G401.6 (cell line): ENCODE results near the gene CKS2.
A peak's percentile ranks its signal among the peaks of the same experiment; 100 is the strongest.
"Not testable (repeated sequence)": the region's sequence is repeated elsewhere in the genome, so short reads cannot be mapped to it uniquely, and the experiment has no call there.

Experiments used
- FAIRE-seq: peaks from 2 replicates; lab custom pipeline; 2012; peaks lifted over from hg19 to GRCh38; lab: Jason Lieb, UNC

Gene CKS2

GRCh38 chr9:89311346-89312221 lies 589 bp downstream of the CKS2 start:
- no peak for FAIRE-seq

- no peak for FAIRE-seq
These were observed 1.2 kb downstream of the CKS2 start for GRCh38 chr9:89312222-89312571.

GRCh38 chr9:89313842-89314241 lies 2.8 kb downstream of the CKS2 start:
- FAIRE-seq, result no peak

- no peak for FAIRE-seq
These were observed 4.0 kb downstream of the CKS2 start for GRCh38 chr9:89314955-89315354.

GRCh38 chr9:89315482-89315881 lies 4.5 kb downstream of the CKS2 start:
- FAIRE-seq, result no peak

- FAIRE-seq, result peak; percentile 84
These were observed 6.3 kb downstream of the CKS2 start for GRCh38 chr9:89317282-89317681.

GRCh38 chr9:89318123-89319014 lies 7.4 kb downstream of the CKS2 start, which contains the start of gene SECISBP2:
SECISBP2 (plus strand) TSS chr9:89318500; CDS start chr9:89318577, 77 bp downstream.
- FAIRE-seq, result peak; percentile 97

GRCh38 chr9:89319015-89319905 lies 8.3 kb downstream of the CKS2 start:
- no peak for FAIRE-seq

GRCh38 chr9:89323390-89323789 lies 12.4 kb downstream of the CKS2 start:
- no peak for FAIRE-seq

GRCh38 chr9:89325733-89326132 lies 14.7 kb downstream of the CKS2 start:
- FAIRE-seq, result no peak

- FAIRE-seq, result no peak
These were observed 17.1 kb downstream of the CKS2 start for GRCh38 chr9:89328064-89328463.

GRCh38 chr9:89329917-89330316 lies 18.9 kb downstream of the CKS2 start:
- FAIRE-seq, result no peak

- FAIRE-seq, result no peak
These were observed 19.5 kb downstream of the CKS2 start for GRCh38 chr9:89330513-89330912.

GRCh38 chr9:89339807-89340206 lies 28.8 kb downstream of the CKS2 start:
- no peak for FAIRE-seq

GRCh38 chr9:89340332-89340731 lies 29.3 kb downstream of the CKS2 start:
- FAIRE-seq, result no peak

- FAIRE-seq, result no peak
These were observed 31.2 kb downstream of the CKS2 start for GRCh38 chr9:89342213-89342612.

- FAIRE-seq, result no peak
These were observed 32.0 kb downstream of the CKS2 start for GRCh38 chr9:89342948-89343347.

GRCh38 chr9:89343812-89344211 lies 32.8 kb downstream of the CKS2 start:
- FAIRE-seq, result not testable (repeated sequence)

- FAIRE-seq, result no peak
These were observed 34.5 kb downstream of the CKS2 start for GRCh38 chr9:89345476-89345875.

- FAIRE-seq, result no peak
These were observed 35.7 kb downstream of the CKS2 start for GRCh38 chr9:89346696-89347095.

GRCh38 chr9:89347651-89348050 lies 36.7 kb downstream of the CKS2 start:
- FAIRE-seq, result no peak

GRCh38 chr9:89349607-89350006 lies 38.6 kb downstream of the CKS2 start:
- FAIRE-seq, result no peak
